IPS-20b (cell line): ENCODE measurements around the gene PDILT.

Experiments used
- H3K27ac ChIP-seq: one replicate; pipeline ENCODE4 v1.5.1; 2013; ENCODE audit warnings: low read length
- H3K27me3 ChIP-seq: 2 replicates; pipeline ENCODE4 v1.6.1; 2013; ENCODE audit warnings: mild to moderate bottlenecking, low read length, inconsistent platforms; ENCODE audit not compliant: insufficient read depth
- H3K36me3 ChIP-seq: 2 replicates; pipeline ENCODE4 v1.6.1; 2013; ENCODE audit warnings: low read depth, mild to moderate bottlenecking, inconsistent platforms, low read length, moderate library complexity; ENCODE audit not compliant: insufficient read depth
- H3K4me1 ChIP-seq: 2 replicates; pipeline ENCODE4 v1.6.1; 2013; ENCODE audit warnings: mild to moderate bottlenecking, control low read depth, inconsistent platforms, low read length, moderate library complexity; ENCODE audit not compliant: insufficient read depth
- H3K4me3 ChIP-seq: 2 replicates; pipeline ENCODE4 v1.5.1; 2013; ENCODE audit warnings: mild to moderate bottlenecking, low read length, inconsistent platforms
- H3K9ac ChIP-seq: 2 replicates; pipeline ENCODE4 v1.6.1; 2013; ENCODE audit warnings: low read depth, mild to moderate bottlenecking, inconsistent platforms, low read length, moderate library complexity
- H3K9me3 ChIP-seq: 2 replicates; pipeline ENCODE4 v1.6.1; 2013; ENCODE audit warnings: mild to moderate bottlenecking, low read depth, low read length, inconsistent platforms; ENCODE audit not compliant: insufficient read depth

Gene PDILT

GRCh38 chr16:20399185-20399584 is 5.4 kb downstream of the PDILT start:
- H3K9me3 ChIP-seq, result no peaks in the 10 kb centered on the region
- no peaks in the 10 kb centered on the region for H3K27me3 ChIP-seq
- H3K9ac ChIP-seq, result no peak overlapping the region
- no peak overlapping the region for H3K27ac ChIP-seq
- H3K4me1 ChIP-seq, result no peaks in the 10 kb centered on the region
- no peaks in the 10 kb centered on the region for H3K36me3 ChIP-seq
- H3K4me3 ChIP-seq, result no peak overlapping the region

GRCh38 chr16:20398603-20399002 is 5.9 kb downstream of the PDILT start:
- Histone ChIP-seq H3K27ac (no peak overlapping the region), H3K9me3 (no peaks in the 10 kb centered on the region), H3K27me3 (no peaks in the 10 kb centered on the region), H3K36me3 (no peaks in the 10 kb centered on the region), H3K4me3 (no peak overlapping the region), H3K4me1 (no peaks in the 10 kb centered on the region), H3K9ac (no peak overlapping the region)

GRCh38 chr16:20397468-20398074 is 7.0 kb downstream of the PDILT start:
- Histone ChIP-seq H3K4me3 (no peak overlapping the region), H3K27ac (no peak overlapping the region), H3K9ac (no peak overlapping the region), H3K27me3 (no peaks in the 10 kb centered on the region), H3K9me3 (no peaks in the 10 kb centered on the region), H3K4me1 (no peaks in the 10 kb centered on the region), H3K36me3 (no peaks in the 10 kb centered on the region)

GRCh38 chr16:20396846-20397467 is 7.6 kb downstream of the PDILT start:
- no peaks in the 10 kb centered on the region for H3K9me3 ChIP-seq
- H3K4me1 ChIP-seq, result no peaks in the 10 kb centered on the region
- no peak overlapping the region for H3K9ac ChIP-seq
- H3K36me3 ChIP-seq, result no peaks in the 10 kb centered on the region
- no peaks in the 10 kb centered on the region for H3K27me3 ChIP-seq
- H3K27ac ChIP-seq, result no peak overlapping the region
- no peak overlapping the region for H3K4me3 ChIP-seq

- H3K27ac ChIP-seq, result no peak overlapping the region
- no peaks in the 10 kb centered on the region for H3K27me3 ChIP-seq
- H3K4me1 ChIP-seq, result no peaks in the 10 kb centered on the region
- no peak overlapping the region for H3K4me3 ChIP-seq
- no peaks in the 10 kb centered on the region for H3K36me3 ChIP-seq
- no peak overlapping the region for H3K9ac ChIP-seq
- H3K9me3 ChIP-seq, result no peaks in the 10 kb centered on the region
Measured at GRCh38 chr16:20395946-20396345, 8.6 kb downstream of the PDILT start.

- Histone ChIP-seq H3K36me3 (no peaks in the 10 kb centered on the region), H3K9me3 (no peaks in the 10 kb centered on the region), H3K4me3 (no peak overlapping the region), H3K27ac (no peak overlapping the region), H3K27me3 (no peaks in the 10 kb centered on the region), H3K4me1 (no peaks in the 10 kb centered on the region), H3K9ac (no peak overlapping the region)
Measured at GRCh38 chr16:20393801-20394577, 10.5 kb downstream of the PDILT start.

- no peaks in the 10 kb centered on the region for H3K9me3 ChIP-seq
- no peaks in the 10 kb centered on the region for H3K27me3 ChIP-seq
- no peaks in the 10 kb centered on the region for H3K36me3 ChIP-seq
- no peak overlapping the region for H3K9ac ChIP-seq
- no peak overlapping the region for H3K27ac ChIP-seq
- H3K4me3 ChIP-seq, result no peak overlapping the region
- H3K4me1 ChIP-seq, result no peaks in the 10 kb centered on the region
Measured at GRCh38 chr16:20391045-20391444, 13.5 kb downstream of the PDILT start.

GRCh38 chr16:20388854-20389253 is 15.7 kb downstream of the PDILT start:
- H3K4me3 ChIP-seq, result no peak overlapping the region
- H3K4me1 ChIP-seq, result no peaks in the 10 kb centered on the region
- no peaks in the 10 kb centered on the region for H3K9me3 ChIP-seq
- no peaks in the 10 kb centered on the region for H3K27me3 ChIP-seq
- H3K9ac ChIP-seq, result no peak overlapping the region
- H3K27ac ChIP-seq, result no peak overlapping the region
- H3K36me3 ChIP-seq, result no peaks in the 10 kb centered on the region

- Histone ChIP-seq H3K9ac (no peak overlapping the region), H3K4me1 (no peaks in the 10 kb centered on the region), H3K27me3 (no peaks in the 10 kb centered on the region), H3K9me3 (no peaks in the 10 kb centered on the region), H3K36me3 (no peaks in the 10 kb centered on the region), H3K4me3 (no peak overlapping the region), H3K27ac (no peak overlapping the region)
Measured at GRCh38 chr16:20387978-20388377, 16.6 kb downstream of the PDILT start.

GRCh38 chr16:20385844-20386832 is 18.4 kb downstream of the PDILT start:
- Histone ChIP-seq H3K27ac (no peak overlapping the region), H3K9me3 (no peaks in the 10 kb centered on the region), H3K27me3 (no peaks in the 10 kb centered on the region), H3K4me3 (peak overlapping the region; percentile 67), H3K36me3 (no peaks in the 10 kb centered on the region), H3K9ac (peak overlapping the region; percentile 63; the same call in 1 of the 2 replicates), H3K4me1 (no peaks in the 10 kb centered on the region)
